GM13977 (cell line): ENCODE measurements around the gene C8A.

Experiments
- DNase-seq: peaks from one replicate; pipeline ENCODE4 v3.0.0; 2012; ENCODE audit warnings: low spot score
- in situ Hi-C: fragments of 300-500 bp; cut with MboI; formaldehyde crosslinking; loops from one replicate; pipeline ENCODE4 v1.12.0; 2022; ENCODE audit warnings: low sequenced_read_pairs, low pct_unique_long_range_greater_than_20kb, mixed read lengths, inconsistent platforms; ENCODE audit not compliant: unreplicated experiment
- TF ChIP-seq, protein P1 (sequence below): IDR thresholded peaks from 2 replicates; pipeline ENCODE4 v1.5.1; 2012; ENCODE audit warnings: mild to moderate bottlenecking, control low read depth; ENCODE audit not compliant: insufficient read depth; ENCODE audit errors: extremely low read depth, missing control alignments

C8A gene

DNA sequence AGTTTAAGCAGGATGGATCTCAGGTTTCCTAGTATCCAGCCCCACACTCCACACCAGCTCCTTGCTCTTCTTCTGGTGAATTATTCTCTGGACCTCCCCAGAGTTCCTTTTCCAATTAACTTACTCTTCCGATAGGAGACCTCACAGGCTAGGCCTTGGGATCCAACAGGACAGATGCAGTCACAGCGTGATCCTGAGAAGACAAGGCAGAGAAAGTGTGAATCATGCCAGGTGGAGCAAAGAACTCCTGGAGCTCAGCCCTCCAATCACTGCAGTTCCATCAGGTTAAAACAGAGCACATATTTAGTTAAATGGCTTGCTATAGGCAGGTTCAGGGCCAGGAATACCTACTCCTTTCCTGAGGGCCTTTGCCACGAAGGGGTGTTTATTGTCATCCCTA, 77.1 kb downstream of the C8A start:
- TF ChIP-seq, protein P1, sequence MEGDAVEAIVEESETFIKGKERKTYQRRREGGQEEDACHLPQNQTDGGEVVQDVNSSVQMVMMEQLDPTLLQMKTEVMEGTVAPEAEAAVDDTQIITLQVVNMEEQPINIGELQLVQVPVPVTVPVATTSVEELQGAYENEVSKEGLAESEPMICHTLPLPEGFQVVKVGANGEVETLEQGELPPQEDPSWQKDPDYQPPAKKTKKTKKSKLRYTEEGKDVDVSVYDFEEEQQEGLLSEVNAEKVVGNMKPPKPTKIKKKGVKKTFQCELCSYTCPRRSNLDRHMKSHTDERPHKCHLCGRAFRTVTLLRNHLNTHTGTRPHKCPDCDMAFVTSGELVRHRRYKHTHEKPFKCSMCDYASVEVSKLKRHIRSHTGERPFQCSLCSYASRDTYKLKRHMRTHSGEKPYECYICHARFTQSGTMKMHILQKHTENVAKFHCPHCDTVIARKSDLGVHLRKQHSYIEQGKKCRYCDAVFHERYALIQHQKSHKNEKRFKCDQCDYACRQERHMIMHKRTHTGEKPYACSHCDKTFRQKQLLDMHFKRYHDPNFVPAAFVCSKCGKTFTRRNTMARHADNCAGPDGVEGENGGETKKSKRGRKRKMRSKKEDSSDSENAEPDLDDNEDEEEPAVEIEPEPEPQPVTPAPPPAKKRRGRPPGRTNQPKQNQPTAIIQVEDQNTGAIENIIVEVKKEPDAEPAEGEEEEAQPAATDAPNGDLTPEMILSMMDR: no peak
- in situ Hi-C loops: no loop called here
- no peak for DNase-seq

DNA sequence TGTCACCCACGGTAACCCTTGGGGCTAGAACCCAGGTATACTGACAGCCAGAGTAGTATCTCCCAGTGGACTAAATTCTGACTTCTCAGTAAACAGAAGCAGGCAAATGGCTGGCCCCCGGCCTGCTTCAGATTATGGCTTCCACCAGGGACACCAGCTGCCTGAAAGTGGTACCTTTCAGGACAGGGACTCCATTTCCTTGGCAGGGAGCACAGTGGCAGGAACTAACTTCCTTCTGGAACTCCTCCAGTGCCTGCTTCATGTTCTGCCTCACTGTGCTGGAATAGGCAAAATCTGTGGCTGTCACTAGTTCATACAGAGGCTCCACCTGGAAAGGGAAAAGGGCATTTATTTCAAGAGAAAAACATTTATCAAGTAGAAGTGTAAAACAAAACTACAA, 78.6 kb downstream of the C8A start:
- DNase-seq: no peak
- in situ Hi-C loops: no loop called here
- TF ChIP-seq, protein P1: no peak

DNA sequence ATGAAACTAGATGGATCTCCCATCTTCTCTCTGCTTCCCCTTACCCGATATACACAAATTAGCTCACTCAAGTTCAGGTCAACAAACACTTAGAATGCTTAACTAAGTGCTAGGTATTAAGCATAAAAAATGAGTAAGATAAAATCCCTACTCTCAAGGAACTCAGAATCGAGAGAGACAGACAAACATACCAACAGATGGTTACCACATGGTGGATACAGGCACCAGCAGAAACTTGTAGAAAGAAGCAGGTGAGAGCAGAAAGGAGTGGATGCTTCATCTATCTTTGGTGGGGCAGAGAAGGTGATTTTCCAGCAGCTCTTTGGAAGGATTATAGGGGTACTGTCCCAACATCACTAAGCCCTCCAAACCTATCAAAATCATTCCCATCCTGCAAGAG, 79.0 kb downstream of the C8A start:
- TF ChIP-seq, protein P1: no peak
- in situ Hi-C loops: no loop called here

DNA sequence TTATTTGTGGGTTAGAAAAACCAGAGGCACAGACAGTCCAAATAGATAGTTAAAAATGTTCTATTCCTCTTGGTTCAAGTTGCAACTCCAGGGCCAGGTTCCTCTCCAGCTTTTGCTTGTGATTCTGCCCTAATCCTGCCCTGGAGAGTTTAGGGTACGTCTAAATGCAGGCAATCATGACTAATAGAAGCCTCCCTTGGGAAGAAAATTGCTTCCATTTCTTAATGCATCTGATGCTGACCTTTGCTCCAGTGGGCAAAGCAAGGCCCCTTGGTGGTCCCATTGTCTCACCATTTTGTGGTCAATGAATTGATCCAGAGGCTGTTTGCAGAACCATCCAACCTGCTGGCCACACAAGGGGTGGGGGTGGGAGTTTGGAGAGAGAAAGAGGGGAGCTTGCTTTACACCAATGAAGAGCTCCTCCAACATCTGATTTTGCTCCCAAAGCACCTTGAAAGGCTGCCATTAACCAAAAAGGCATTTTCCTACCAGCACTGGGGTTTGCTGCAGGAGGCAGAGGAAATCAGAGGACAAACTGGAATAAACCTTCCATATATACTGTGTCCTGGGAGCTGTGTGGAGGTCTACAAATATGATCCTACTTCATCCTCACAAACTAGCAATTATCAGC, 79.9 kb downstream of the C8A start:
- DNase-seq: no peak
- TF ChIP-seq, protein P1: no peak
- in situ Hi-C loops: no loop called here

More for the DNA sequence above, 79.0 kb downstream of the C8A start:
- no peak for DNase-seq

DNA sequence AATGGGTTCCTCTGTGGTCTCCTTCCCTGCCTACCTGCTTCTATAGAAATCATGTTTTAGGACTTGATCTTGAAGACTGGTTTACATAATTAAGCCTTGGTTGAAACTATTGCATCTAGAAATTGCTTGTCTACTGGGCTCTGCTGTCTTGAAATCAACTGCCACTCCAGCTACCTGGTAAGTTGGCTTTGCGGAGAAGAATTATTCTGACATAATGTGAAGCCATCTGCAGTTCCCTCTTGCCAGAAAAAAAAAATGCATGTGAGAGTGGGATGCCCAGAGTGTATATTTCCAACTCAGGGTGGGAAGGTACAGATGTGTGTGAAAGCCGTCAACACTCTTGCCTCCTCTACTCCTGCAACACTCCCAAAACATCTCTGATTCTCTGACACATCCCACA, 84.0 kb downstream of the C8A start:
- TF ChIP-seq, protein P1: no peak
- DNase-seq: no peak
- in situ Hi-C loops: no loop called here

DNA sequence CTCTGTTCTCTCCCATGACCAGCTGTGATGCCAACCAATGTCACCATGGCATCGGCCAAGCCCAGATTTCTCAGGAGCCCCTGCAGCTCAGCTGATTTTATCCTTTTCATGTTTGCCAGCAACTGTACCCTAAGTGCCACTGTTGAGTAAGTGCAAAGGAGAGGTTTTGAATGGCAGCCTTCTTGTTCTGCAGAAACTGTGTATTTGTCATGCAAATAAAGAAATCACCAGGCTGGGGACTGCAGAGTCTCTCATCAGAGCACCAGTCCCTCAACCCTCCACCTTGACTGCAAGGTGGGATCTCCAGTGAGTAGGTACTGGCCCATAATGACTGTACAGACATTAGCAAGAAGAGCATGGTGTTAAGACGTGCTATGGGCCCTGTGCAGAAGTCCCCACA, 84.6 kb downstream of the C8A start:
- DNase-seq: no peak
- in situ Hi-C loops: no loop called here
- TF ChIP-seq, protein P1: no peak
